ENCODE data around the gene ZFHX3.

ZFHX3 gene

GRCh38 chr16:72840631-72841381, 207.1 kb downstream of the ZFHX3 start:
- no peak for DNase-seq

GRCh38 chr16:72838951-72839350, 209.0 kb downstream of the ZFHX3 start:
- no peak for DNase-seq

- DNase-seq, result no peak
Measured at GRCh38 chr16:72838586-72838910, 209.4 kb downstream of the ZFHX3 start.

- DNase-seq, result no peak
Measured at GRCh38 chr16:72837846-72838585, 209.9 kb downstream of the ZFHX3 start.

- no peak for DNase-seq
Measured at GRCh38 chr16:72836985-72837384, 210.9 kb downstream of the ZFHX3 start.

GRCh38 chr16:72836181-72836580, 211.7 kb downstream of the ZFHX3 start:
- DNase-seq, result no peak

- DNase-seq, result no peak
Measured at GRCh38 chr16:72835086-72835485, 212.8 kb downstream of the ZFHX3 start.

- no peak for DNase-seq
Measured at GRCh38 chr16:72834499-72834898, 213.4 kb downstream of the ZFHX3 start.

- no peak for DNase-seq
Measured at GRCh38 chr16:72833969-72834368, 214.0 kb downstream of the ZFHX3 start.

GRCh38 chr16:72833482-72833881, 214.4 kb downstream of the ZFHX3 start:
- DNase-seq, result no peak

GRCh38 chr16:72832621-72833248, 215.2 kb downstream of the ZFHX3 start:
- DNase-seq, result peak in 4 of 5 experiments; percentile 26 to 41 (median 34)

GRCh38 chr16:72829846-72830775, 217.8 kb downstream of the ZFHX3 start:
- DNase-seq, result no peak

GRCh38 chr16:72827866-72828265, 220.1 kb downstream of the ZFHX3 start:
- no peak for DNase-seq

GRCh38 chr16:72825912-72826621, 221.9 kb downstream of the ZFHX3 start:
- no peak for DNase-seq

- no peak for DNase-seq
Measured at GRCh38 chr16:72824761-72825160, 223.2 kb downstream of the ZFHX3 start.

- DNase-seq, result no peak
Measured at GRCh38 chr16:72824027-72824426, 223.9 kb downstream of the ZFHX3 start.

- DNase-seq, result no peak
Measured at GRCh38 chr16:72821185-72821950, 226.6 kb downstream of the ZFHX3 start.

- DNase-seq, result no peak
Measured at GRCh38 chr16:72819345-72819744, 228.6 kb downstream of the ZFHX3 start.

- no peak for DNase-seq
Measured at GRCh38 chr16:72818236-72818845, 229.6 kb downstream of the ZFHX3 start.
